ENCODE measurements around the gene MIA2. TPM values are rescaled to one million over a fixed set of nuclear protein-coding genes. Genes with fewer than 3 reads are reported as not detected.
"Not testable (repeated sequence)": the region's sequence is repeated elsewhere in the genome, so short reads cannot be mapped to it uniquely, and the experiment has no call there.

The MIA2 gene
- total RNA-seq, 1 experiment from 2014 or later: 65.7 TPM

DNA sequence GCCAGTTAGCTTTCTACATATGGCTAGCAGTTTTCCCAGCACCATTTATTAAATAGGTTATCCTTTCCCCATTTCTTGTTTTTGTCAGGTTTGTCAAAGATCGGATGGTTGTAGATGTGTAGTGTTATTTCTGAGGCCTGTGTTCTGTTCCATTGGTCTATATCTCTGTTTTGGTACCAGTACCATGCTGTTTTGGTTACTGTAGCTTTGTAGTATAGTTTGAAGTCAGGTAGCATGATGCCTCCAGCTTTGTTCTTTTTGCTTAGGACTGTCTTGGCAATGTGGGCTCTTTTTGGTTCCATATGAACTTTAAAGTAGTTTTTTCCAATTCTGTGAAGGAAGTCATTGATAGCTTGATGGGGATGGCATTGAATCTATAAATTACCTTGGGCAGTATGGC is 28.5 kb downstream of the MIA2 start:
- not testable (repeated sequence) for H3K4me2 ChIP-seq (ENCODE audit: low read depth, low read length, poor library complexity, severe bottlenecking)

GRCh38 chr14:39264057-39264456 is 30.3 kb downstream of the MIA2 start:
- Histone ChIP-seq H2AFZ (ENCODE audit: low read length) (no peak overlapping the region), H3K79me2 (ENCODE audit: low read length) (peaks cover 17% of the 10 kb centered on the region), H3K4me2 (ENCODE audit: low read depth, low read length, poor library complexity, severe bottlenecking) (no peak overlapping the region), H4K20me1 (ENCODE audit: insufficient read depth, low read depth, low read length) (no peaks in the 10 kb centered on the region), H3K4me1 (ENCODE audit: low read length) (peaks cover 21% of the 10 kb centered on the region), H3K9ac (ENCODE audit: low read length) (no peak overlapping the region), H3K36me3 (ENCODE audit: insufficient read depth, low read length) (no peaks in the 10 kb centered on the region), H3K9me2 (replicated peaks; ENCODE audit: insufficient read depth, low read length) (no peaks in the 10 kb centered on the region), H3K27ac (ENCODE audit: low read length) (no peak overlapping the region), H3K27me3 (ENCODE audit: low read length) (no peaks in the 10 kb centered on the region), H3K9me3 (ENCODE audit: low read length) (no peaks in the 10 kb centered on the region), H3K4me3 (ENCODE audit: low read length) (no peak overlapping the region)
- no peak for DNase-seq

More for the DNA sequence above, 28.5 kb downstream of the MIA2 start:
- H2AFZ ChIP-seq (ENCODE audit: low read length); H3K9ac ChIP-seq (ENCODE audit: low read length); H3K79me2 ChIP-seq (ENCODE audit: low read length); H4K20me1 ChIP-seq (ENCODE audit: insufficient read depth, low read depth, low read length); H3K36me3 ChIP-seq (ENCODE audit: insufficient read depth, low read length); H3K27me3 ChIP-seq (ENCODE audit: low read length); H3K9me2 ChIP-seq (replicated peaks; ENCODE audit: insufficient read depth, low read length); H3K4me3 ChIP-seq (ENCODE audit: low read length); H3K27ac ChIP-seq (ENCODE audit: low read length); DNase-seq; H3K9me3 ChIP-seq (ENCODE audit: low read length): not testable (repeated sequence)
- peaks cover 15% of the 10 kb centered on the region for H3K4me1 ChIP-seq (ENCODE audit: low read length)

DNA sequence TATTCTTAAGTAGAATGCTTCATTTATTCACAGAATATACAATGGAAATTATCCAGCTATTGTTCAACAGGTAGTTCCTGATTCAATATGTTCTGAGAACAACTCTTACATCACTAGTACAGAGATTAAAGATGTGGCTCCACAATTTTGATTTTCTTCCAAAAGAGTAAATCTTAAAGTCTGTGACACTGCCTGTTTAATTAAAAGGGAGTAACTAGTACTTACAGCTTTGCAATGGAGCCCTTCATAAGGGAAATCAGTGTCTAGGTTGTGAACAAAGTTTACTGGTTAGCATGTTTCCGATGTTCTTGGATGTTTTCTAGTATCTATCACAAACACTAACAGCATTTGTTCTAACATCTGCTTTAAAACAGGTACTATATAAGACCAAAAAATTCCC is 30.8 kb downstream of the MIA2 start:
- H3K27me3 ChIP-seq (ENCODE audit: low read length): no peaks in the 10 kb centered on the region
- H3K4me2 ChIP-seq (ENCODE audit: low read depth, low read length, poor library complexity, severe bottlenecking): no peak overlapping the region
- H3K79me2 ChIP-seq (ENCODE audit: low read length): peaks cover 22% of the 10 kb centered on the region
- H3K4me1 ChIP-seq (ENCODE audit: low read length): peaks cover 26% of the 10 kb centered on the region
- no peaks in the 10 kb centered on the region for H4K20me1 ChIP-seq (ENCODE audit: insufficient read depth, low read depth, low read length)
- no peak overlapping the region for H2AFZ ChIP-seq (ENCODE audit: low read length)
- DNase-seq: no peak
- no peak overlapping the region for H3K27ac ChIP-seq (ENCODE audit: low read length)
- H3K9ac ChIP-seq (ENCODE audit: low read length): no peak overlapping the region
- no peaks in the 10 kb centered on the region for H3K36me3 ChIP-seq (ENCODE audit: insufficient read depth, low read length)
- no peak overlapping the region for H3K4me3 ChIP-seq (ENCODE audit: low read length)
- H3K9me2 ChIP-seq (replicated peaks; ENCODE audit: insufficient read depth, low read length): no peaks in the 10 kb centered on the region
- H3K9me3 ChIP-seq (ENCODE audit: low read length): no peaks in the 10 kb centered on the region

- Histone ChIP-seq H4K20me1 (ENCODE audit: insufficient read depth, low read depth, low read length) (no peaks in the 10 kb centered on the region), H3K9me2 (replicated peaks; ENCODE audit: insufficient read depth, low read length) (no peaks in the 10 kb centered on the region), H3K79me2 (ENCODE audit: low read length) (peaks cover 27% of the 10 kb centered on the region), H3K27ac (ENCODE audit: low read length) (no peak overlapping the region), H3K9me3 (ENCODE audit: low read length) (no peaks in the 10 kb centered on the region), H3K9ac (ENCODE audit: low read length) (no peak overlapping the region), H3K36me3 (ENCODE audit: insufficient read depth, low read length) (no peaks in the 10 kb centered on the region), H3K4me3 (ENCODE audit: low read length) (no peak overlapping the region), H2AFZ (ENCODE audit: low read length) (no peak overlapping the region), H3K4me1 (ENCODE audit: low read length) (peaks cover 30% of the 10 kb centered on the region), H3K4me2 (ENCODE audit: low read depth, low read length, poor library complexity, severe bottlenecking) (no peak overlapping the region), H3K27me3 (ENCODE audit: low read length) (no peaks in the 10 kb centered on the region)
- DNase-seq: no peak
These were observed 31.3 kb downstream of the MIA2 start for GRCh38 chr14:39265033-39265432.

- no peaks in the 10 kb centered on the region for H4K20me1 ChIP-seq (ENCODE audit: insufficient read depth, low read depth, low read length)
- H3K27ac ChIP-seq (ENCODE audit: low read length): peak overlapping the region; percentile 73; the same call in 1 of the 2 replicates
- H3K36me3 ChIP-seq (ENCODE audit: insufficient read depth, low read length): peaks cover 6% of the 10 kb centered on the region; the same call in 1 of the 2 replicates
- peaks cover 30% of the 10 kb centered on the region for H3K4me1 ChIP-seq (ENCODE audit: low read length)
- no peaks in the 10 kb centered on the region for H3K9me2 ChIP-seq (replicated peaks; ENCODE audit: insufficient read depth, low read length)
- no peaks in the 10 kb centered on the region for H3K27me3 ChIP-seq (ENCODE audit: low read length)
- peaks cover 36% of the 10 kb centered on the region for H3K79me2 ChIP-seq (ENCODE audit: low read length)
- peak; percentile 50 for DNase-seq
- peak overlapping the region; percentile 76 for H3K4me2 ChIP-seq (ENCODE audit: low read depth, low read length, poor library complexity, severe bottlenecking)
- H3K9me3 ChIP-seq (ENCODE audit: low read length): peaks cover 3% of the 10 kb centered on the region
- H3K4me3 ChIP-seq (ENCODE audit: low read length): peak overlapping the region; percentile 89
- H3K9ac ChIP-seq (ENCODE audit: low read length): peak overlapping the region; percentile 89
- H2AFZ ChIP-seq (ENCODE audit: low read length): peak overlapping the region; percentile 85
These were observed 32.2 kb downstream of the MIA2 start for GRCh38 chr14:39265806-39266524.

- H3K4me1 ChIP-seq (ENCODE audit: low read length): peaks cover 30% of the 10 kb centered on the region
- H3K79me2 ChIP-seq (ENCODE audit: low read length): peaks cover 42% of the 10 kb centered on the region
- DNase-seq: peak; percentile 82
- H3K4me3 ChIP-seq (ENCODE audit: low read length): peak overlapping the region; percentile 89
- peak overlapping the region; percentile 89 for H3K9ac ChIP-seq (ENCODE audit: low read length)
- peak overlapping the region; percentile 76 for H3K4me2 ChIP-seq (ENCODE audit: low read depth, low read length, poor library complexity, severe bottlenecking)
- peaks cover 7% of the 10 kb centered on the region; the same call in 1 of the 2 replicates for H3K36me3 ChIP-seq (ENCODE audit: insufficient read depth, low read length)
- H3K27ac ChIP-seq (ENCODE audit: low read length): peak overlapping the region; percentile 73; the same call in 1 of the 2 replicates
- H4K20me1 ChIP-seq (ENCODE audit: insufficient read depth, low read depth, low read length): no peaks in the 10 kb centered on the region
- H3K9me2 ChIP-seq (replicated peaks; ENCODE audit: insufficient read depth, low read length): no peaks in the 10 kb centered on the region
- peaks cover 8% of the 10 kb centered on the region for H3K9me3 ChIP-seq (ENCODE audit: low read length)
- H3K27me3 ChIP-seq (ENCODE audit: low read length): no peaks in the 10 kb centered on the region
- peak overlapping the region; percentile 85 for H2AFZ ChIP-seq (ENCODE audit: low read length)
These were observed 32.8 kb downstream of the MIA2 start for GRCh38 chr14:39266525-39266870.

DNA sequence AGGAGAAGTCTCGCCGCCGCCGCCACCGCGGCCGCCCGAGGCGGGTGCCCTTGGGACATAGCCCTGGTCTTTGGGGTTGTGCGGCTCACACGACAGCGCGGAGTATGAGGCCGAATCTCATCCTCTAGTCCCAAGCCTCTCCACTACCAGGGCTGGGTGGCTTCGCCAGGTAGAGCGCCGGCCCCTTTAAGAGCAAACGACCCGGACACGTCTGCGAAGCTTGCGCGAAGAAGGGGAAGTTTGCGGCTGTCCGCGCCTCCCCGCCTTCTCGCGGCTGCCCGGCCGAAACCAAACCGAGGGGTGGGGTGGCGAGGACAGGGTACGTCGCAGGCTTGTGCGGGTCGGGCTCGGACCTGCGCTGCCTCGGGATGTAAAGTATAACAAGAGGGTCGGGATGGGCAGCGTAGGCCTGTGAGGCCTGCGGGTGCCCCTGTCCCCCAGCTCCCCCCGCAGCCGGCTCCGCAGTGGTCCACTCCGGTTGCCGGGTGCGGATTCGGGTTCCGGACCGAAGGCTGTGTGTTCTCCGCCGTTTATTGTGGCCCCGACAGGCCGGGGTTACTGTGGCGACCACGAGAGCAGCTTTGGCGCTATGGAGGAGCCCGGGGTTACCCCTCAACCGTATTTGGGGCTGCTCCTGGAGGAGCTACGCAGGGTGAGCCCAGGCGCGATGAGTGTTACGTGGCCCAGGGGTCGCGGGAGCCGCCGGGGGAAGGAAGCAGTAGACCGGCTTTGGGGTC is 33.3 kb downstream of the MIA2 start:
- peaks cover 11% of the 10 kb centered on the region for H3K9me3 ChIP-seq (ENCODE audit: low read length)
- DNase-seq: peak; percentile 96
- peak overlapping the region; percentile 76 for H3K4me2 ChIP-seq (ENCODE audit: low read depth, low read length, poor library complexity, severe bottlenecking)
- peak overlapping the region; percentile 73 for H3K27ac ChIP-seq (ENCODE audit: low read length)
- H3K4me3 ChIP-seq (ENCODE audit: low read length): peak overlapping the region; percentile 89
- H3K9me2 ChIP-seq (replicated peaks; ENCODE audit: insufficient read depth, low read length): no peaks in the 10 kb centered on the region
- peaks cover 30% of the 10 kb centered on the region for H3K4me1 ChIP-seq (ENCODE audit: low read length)
- no peaks in the 10 kb centered on the region for H4K20me1 ChIP-seq (ENCODE audit: insufficient read depth, low read depth, low read length)
- peak overlapping the region; percentile 85 for H2AFZ ChIP-seq (ENCODE audit: low read length)
- peaks cover 47% of the 10 kb centered on the region for H3K79me2 ChIP-seq (ENCODE audit: low read length)
- peaks cover 7% of the 10 kb centered on the region; the same call in 1 of the 2 replicates for H3K36me3 ChIP-seq (ENCODE audit: insufficient read depth, low read length)
- H3K27me3 ChIP-seq (ENCODE audit: low read length): no peaks in the 10 kb centered on the region
- peak overlapping the region; percentile 89 for H3K9ac ChIP-seq (ENCODE audit: low read length)

GRCh38 chr14:39267608-39268005 is 33.9 kb downstream of the MIA2 start:
- DNase-seq: peak; percentile 80
- H3K9me2 ChIP-seq (replicated peaks; ENCODE audit: insufficient read depth, low read length): no peaks in the 10 kb centered on the region

More at GRCh38 chr14:39267608-39268005, 33.9 kb downstream of the MIA2 start:
- Histone ChIP-seq H3K79me2 (ENCODE audit: low read length) (peaks cover 53% of the 10 kb centered on the region), H3K36me3 (ENCODE audit: insufficient read depth, low read length) (peaks cover 7% of the 10 kb centered on the region; the same call in 1 of the 2 replicates), H3K4me2 (ENCODE audit: low read depth, low read length, poor library complexity, severe bottlenecking) (peak overlapping the region; percentile 76), H3K27me3 (ENCODE audit: low read length) (no peaks in the 10 kb centered on the region), H3K9ac (ENCODE audit: low read length) (peak overlapping the region; percentile 89), H3K9me3 (ENCODE audit: low read length) (peaks cover 11% of the 10 kb centered on the region), H2AFZ (ENCODE audit: low read length) (peak overlapping the region; percentile 85), H4K20me1 (ENCODE audit: insufficient read depth, low read depth, low read length) (no peaks in the 10 kb centered on the region), H3K4me1 (ENCODE audit: low read length) (peaks cover 30% of the 10 kb centered on the region), H3K27ac (ENCODE audit: low read length) (peak overlapping the region; percentile 73), H3K4me3 (ENCODE audit: low read length) (peak overlapping the region; percentile 89)

All from Karpas-422 (cell line).